Skin epidermis (tissue), 12 donors: ENCODE results near the gene RLBP1.
"Not testable (repeated sequence)": the region's sequence is repeated elsewhere in the genome, so short reads cannot be mapped to it uniquely, and the experiment has no call there.

Experiments
- H3K27ac ChIP-seq, 21 experiments: fragments of 200-600 bp; sonication (generic) in 11 of 21; one replicate each; pipeline ENCODE4 v1.5.0; 2020; ENCODE audit warnings: mild to moderate bottlenecking in 3 of 21, inconsistent platforms in 2 of 21, moderate library complexity in 2 of 21
- H3K4me3 ChIP-seq, 7 experiments: fragments of 200-600 bp; sonication (generic) in 2 of 7; one replicate each; pipeline ENCODE4 v1.5.0; 2020; ENCODE audit warnings: inconsistent platforms in 2 of 7, mild to moderate bottlenecking in 2 of 7, moderate library complexity in 1 of 7

Gene RLBP1

GRCh38 chr15:89221543-89221942 lies at the start of gene RLBP1:
RLBP1 (minus strand) TSS chr15:89221579; CDS start chr15:89218975, 2,604 bp downstream.
- Histone ChIP-seq H3K4me3 (no peak within 1 kb of the TSS), H3K27ac (no peak within 1 kb of the TSS)

- not testable (repeated sequence) for H3K4me3 ChIP-seq, H3K27ac ChIP-seq
Measured at GRCh38 chr15:89250142-89250541, 28.8 kb upstream of the RLBP1 start.

GRCh38 chr15:89248584-89248983 lies 27.2 kb upstream of the RLBP1 start:
- Histone ChIP-seq H3K4me3 (no peak overlapping the region), H3K27ac (no peak overlapping the region)

- Histone ChIP-seq H3K27ac (no peak overlapping the region), H3K4me3 (no peak overlapping the region)
Measured at GRCh38 chr15:89247446-89247845, 26.1 kb upstream of the RLBP1 start.

- Histone ChIP-seq H3K27ac (peak overlapping the region in 10 of 21 experiments; percentile 19 to 84 (median 78)), H3K4me3 (peak overlapping the region; percentile 52 to 90 (median 67))
Measured at GRCh38 chr15:89244574-89244903, 23.2 kb upstream of the RLBP1 start.

- peak within 1 kb of the TSS; percentile 52 to 90 (median 67) for H3K4me3 ChIP-seq
- peak within 1 kb of the TSS in 20 of 21 experiments; percentile 19 to 84 (median 68) for H3K27ac ChIP-seq
Measured at GRCh38 chr15:89243691-89244573, 22.6 kb upstream of the RLBP1 start, which contains the start of gene FANCI. FANCI (plus strand) TSS chr15:89243979; CDS start chr15:89247648, 3,669 bp downstream.

- Histone ChIP-seq H3K27ac (peak overlapping the region in 18 of 21 experiments; percentile 28 to 84 (median 70)), H3K4me3 (peak overlapping the region; percentile 52 to 90 (median 67))
Measured at GRCh38 chr15:89243046-89243690, 21.8 kb upstream of the RLBP1 start.

- not testable (repeated sequence) for H3K4me3 ChIP-seq, H3K27ac ChIP-seq
Measured at GRCh38 chr15:89239883-89240810, 18.8 kb upstream of the RLBP1 start.

GRCh38 chr15:89231832-89232231 lies 10.5 kb upstream of the RLBP1 start:
- no peak overlapping the region for H3K4me3 ChIP-seq
- no peak overlapping the region for H3K27ac ChIP-seq

- Histone ChIP-seq H3K4me3 (no peak overlapping the region), H3K27ac (no peak overlapping the region)
Measured at GRCh38 chr15:89230277-89230676, 8.9 kb upstream of the RLBP1 start.

GRCh38 chr15:89227425-89227824 lies 6.0 kb upstream of the RLBP1 start:
- no peak overlapping the region for H3K4me3 ChIP-seq

GRCh38 chr15:89226359-89227221 lies 5.2 kb upstream of the RLBP1 start:
- Histone ChIP-seq H3K27ac (no peak overlapping the region), H3K4me3 (no peak overlapping the region)

More at GRCh38 chr15:89227425-89227824, 6.0 kb upstream of the RLBP1 start:
- no peak overlapping the region for H3K27ac ChIP-seq

- Histone ChIP-seq H3K4me3 (no peak overlapping the region), H3K27ac (no peak overlapping the region)
Measured at GRCh38 chr15:89225588-89225987, 4.2 kb upstream of the RLBP1 start.

- Histone ChIP-seq H3K27ac (no peak overlapping the region), H3K4me3 (no peak overlapping the region)
Measured at GRCh38 chr15:89218531-89218930, 2.8 kb downstream of the RLBP1 start.

- no peak overlapping the region for H3K27ac ChIP-seq
- no peak overlapping the region for H3K4me3 ChIP-seq
Measured at GRCh38 chr15:89217686-89218376, 3.5 kb downstream of the RLBP1 start.

GRCh38 chr15:89217031-89217430 lies 4.3 kb downstream of the RLBP1 start:
- Histone ChIP-seq H3K27ac (no peak overlapping the region), H3K4me3 (no peak overlapping the region)

GRCh38 chr15:89215627-89216026 lies 5.8 kb downstream of the RLBP1 start:
- H3K4me3 ChIP-seq, result no peak overlapping the region
- H3K27ac ChIP-seq, result no peak overlapping the region

- H3K27ac ChIP-seq, result no peak overlapping the region
Measured at GRCh38 chr15:89211678-89212170, 9.7 kb downstream of the RLBP1 start.

More at GRCh38 chr15:89211678-89212170, 9.7 kb downstream of the RLBP1 start:
- H3K4me3 ChIP-seq, result no peak overlapping the region
